ENCODE results near the gene DPP4.

DPP4 gene

DNA sequence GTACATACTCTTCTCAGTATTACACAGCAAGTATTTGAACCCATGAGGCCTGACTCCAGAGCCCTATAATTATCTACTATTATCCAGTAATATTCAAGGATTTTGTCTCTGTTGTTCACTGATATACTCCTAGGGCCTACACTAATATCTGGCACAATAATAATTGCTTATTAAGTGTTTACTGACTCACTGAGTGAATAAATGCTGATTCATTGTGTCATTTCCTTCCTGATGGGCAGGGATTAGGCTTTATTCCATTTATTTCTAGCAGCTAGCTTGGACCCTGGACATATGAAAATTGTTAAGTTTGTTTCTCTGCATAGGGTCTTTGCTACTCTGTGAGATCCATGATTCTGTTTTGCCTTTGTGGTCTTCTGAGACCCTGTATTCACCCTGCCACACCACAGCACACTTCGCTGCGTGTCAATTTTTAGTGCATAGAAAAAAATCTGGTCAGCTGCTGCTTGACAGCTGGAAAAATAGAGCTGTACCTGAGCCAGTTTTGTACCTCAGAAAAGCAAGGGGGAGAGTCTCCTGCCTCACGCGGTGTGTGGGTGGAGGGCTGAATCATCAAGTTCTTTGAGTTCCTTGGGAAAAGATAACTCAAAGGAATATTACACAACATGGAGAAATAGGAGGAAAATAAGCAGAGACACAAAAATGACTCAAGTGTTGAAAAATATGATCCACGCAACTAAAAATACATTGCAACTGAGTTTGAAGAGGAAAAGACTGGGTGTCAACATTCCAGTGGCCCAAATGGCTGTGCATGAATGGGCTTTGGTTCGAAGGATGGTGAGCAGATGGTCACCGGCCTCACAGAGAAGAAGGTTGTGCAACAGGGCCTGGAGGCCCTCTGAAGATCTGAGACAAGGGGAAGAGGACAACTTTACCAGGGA, 18.9 kb upstream of the DPP4 start:
- no peak overlapping the region for H3K27ac ChIP-seq
- TF ChIP-seq, protein P1, sequence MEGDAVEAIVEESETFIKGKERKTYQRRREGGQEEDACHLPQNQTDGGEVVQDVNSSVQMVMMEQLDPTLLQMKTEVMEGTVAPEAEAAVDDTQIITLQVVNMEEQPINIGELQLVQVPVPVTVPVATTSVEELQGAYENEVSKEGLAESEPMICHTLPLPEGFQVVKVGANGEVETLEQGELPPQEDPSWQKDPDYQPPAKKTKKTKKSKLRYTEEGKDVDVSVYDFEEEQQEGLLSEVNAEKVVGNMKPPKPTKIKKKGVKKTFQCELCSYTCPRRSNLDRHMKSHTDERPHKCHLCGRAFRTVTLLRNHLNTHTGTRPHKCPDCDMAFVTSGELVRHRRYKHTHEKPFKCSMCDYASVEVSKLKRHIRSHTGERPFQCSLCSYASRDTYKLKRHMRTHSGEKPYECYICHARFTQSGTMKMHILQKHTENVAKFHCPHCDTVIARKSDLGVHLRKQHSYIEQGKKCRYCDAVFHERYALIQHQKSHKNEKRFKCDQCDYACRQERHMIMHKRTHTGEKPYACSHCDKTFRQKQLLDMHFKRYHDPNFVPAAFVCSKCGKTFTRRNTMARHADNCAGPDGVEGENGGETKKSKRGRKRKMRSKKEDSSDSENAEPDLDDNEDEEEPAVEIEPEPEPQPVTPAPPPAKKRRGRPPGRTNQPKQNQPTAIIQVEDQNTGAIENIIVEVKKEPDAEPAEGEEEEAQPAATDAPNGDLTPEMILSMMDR (conservative IDR thresholded peaks at IDR 0.05), result no peak

DNA sequence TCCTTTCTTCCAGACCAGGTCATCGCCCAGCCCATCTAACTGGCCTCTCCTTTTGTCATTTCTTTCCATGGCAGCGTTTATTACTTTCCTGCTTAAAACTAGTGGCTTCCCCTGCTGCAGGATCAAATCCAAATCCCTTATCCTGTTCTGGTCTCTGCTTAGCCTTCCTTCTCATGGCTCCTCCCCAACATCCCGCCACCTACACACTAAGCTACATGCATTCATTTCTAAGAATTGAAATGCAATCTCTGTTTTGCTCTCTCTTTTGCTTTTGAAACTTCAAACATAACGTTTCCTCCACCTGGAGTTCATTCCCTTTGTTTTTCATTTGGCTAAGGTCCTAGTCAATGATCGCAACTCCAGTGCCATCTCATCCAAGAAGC, 18.0 kb upstream of the DPP4 start:
- no peak overlapping the region for H3K27ac ChIP-seq
- TF ChIP-seq, protein P1 (conservative IDR thresholded peaks at IDR 0.05), result no peak

DNA sequence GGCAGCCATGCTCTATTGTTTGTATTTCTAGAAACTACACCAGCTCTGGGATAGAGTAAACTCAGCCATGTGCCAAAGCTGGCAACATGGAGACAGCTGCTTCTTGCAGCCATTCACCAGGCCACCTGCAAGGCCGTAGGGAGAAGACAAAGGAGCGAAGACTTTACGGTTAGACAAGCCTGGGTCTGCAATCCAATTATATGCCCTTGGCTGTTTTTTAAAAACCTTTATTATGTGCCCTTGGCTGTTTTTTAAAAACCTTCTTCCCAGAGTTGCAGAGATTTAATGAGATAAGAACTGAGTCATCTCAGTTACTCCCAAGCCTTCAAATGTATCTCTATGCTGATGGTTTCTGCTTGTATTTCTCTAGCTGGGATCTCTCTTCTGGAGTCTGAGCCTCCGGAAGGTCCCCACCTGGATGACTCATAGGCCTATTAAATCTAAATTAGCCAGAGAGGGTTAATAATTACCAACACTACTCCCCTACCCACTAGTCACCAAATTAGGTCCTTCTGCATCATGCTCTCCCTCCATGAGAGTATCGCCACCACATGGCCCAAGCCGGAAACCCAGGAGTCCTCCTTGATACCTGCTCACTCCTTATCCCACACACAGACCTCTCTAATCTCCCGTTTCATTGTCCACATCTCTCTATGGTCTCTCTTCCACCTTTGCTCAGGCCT, 17.5 kb upstream of the DPP4 start:
- H3K27ac ChIP-seq, result no peak overlapping the region
- TF ChIP-seq, protein P1 (conservative IDR thresholded peaks at IDR 0.05), result no peak

DNA sequence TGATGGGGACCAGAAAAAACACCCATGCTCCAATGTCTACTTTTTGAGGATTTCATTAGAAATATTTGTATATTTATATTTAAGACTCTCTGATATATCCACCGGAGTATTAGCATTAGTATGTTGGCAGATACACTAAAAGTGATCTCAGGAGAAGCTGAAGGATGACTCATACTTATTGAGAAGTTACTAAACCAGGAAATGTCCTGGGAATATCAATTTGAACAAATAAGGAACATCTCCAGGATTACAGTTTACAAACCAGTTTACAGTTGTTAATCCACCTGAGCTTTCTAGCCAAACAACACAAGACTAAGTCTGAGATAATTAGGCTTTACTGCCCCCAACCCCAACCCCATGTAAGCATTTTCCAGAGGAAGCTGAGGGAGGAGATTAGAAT, 16.1 kb upstream of the DPP4 start:
- H3K27ac ChIP-seq, result peak overlapping the region; percentile 17; the same call in 1 of the 2 replicates
- TF ChIP-seq, protein P1 (conservative IDR thresholded peaks at IDR 0.05), result no peak

DNA sequence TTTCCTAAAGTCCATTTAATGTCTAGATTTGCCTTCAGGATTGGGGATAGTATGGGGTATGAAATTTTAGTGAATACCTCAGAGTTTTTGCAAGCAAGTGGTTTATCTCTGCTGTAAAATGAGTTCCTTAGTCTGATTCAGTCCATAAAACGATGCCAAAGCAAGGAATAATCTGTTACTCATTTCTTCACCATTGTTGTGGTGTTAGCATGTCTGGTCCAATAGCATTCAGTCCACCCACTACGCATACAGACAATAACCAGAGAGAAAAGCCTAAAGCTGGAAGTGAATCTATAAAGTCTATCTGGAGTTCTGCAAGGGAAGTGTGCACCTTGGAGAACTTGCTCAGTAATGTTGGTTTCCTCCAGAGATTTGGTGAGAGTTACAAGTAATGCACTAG, 12.9 kb upstream of the DPP4 start:
- H3K27ac ChIP-seq, result no peak overlapping the region
- TF ChIP-seq, protein P1 (conservative IDR thresholded peaks at IDR 0.05), result no peak

DNA sequence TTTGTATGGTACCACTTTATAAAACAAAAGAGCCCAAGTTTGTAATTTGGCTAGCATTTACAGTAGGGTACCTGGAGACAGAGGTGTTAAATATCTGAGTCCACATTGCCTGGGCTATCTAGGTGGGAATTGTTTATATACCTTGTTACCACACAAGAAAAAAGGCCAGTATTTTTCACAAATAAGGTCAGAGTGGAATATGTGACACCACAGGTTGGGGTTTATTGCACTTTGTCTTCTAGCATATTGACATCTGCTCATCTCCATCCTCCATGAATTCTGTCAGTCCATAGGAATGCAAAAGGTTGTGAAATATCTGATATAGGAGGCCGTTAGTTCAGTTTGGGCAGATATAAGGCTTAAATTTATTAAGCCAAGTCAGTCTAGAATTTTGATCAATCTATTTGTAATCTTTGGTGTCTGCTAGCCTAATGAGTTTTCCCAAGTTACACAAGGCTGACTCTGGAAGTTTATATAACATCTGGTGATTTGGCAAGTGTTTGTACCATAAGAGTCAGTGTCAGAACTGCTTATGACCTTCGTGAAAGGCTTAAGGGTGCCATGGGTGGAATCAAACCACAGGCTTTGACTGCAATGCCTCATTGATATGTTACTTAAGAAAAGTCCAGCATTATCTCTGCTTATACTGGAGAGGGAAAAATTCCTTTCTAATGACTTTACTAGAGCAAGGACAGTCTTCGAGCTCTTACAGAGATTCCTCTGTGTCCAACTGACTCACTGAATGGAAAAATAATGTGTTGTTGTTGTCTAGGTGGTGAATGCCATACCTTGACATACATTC, 11.3 kb upstream of the DPP4 start:
- TF ChIP-seq, protein P1 (conservative IDR thresholded peaks at IDR 0.05), result no peak
- peak overlapping the region; percentile 84 for H3K27ac ChIP-seq

DNA sequence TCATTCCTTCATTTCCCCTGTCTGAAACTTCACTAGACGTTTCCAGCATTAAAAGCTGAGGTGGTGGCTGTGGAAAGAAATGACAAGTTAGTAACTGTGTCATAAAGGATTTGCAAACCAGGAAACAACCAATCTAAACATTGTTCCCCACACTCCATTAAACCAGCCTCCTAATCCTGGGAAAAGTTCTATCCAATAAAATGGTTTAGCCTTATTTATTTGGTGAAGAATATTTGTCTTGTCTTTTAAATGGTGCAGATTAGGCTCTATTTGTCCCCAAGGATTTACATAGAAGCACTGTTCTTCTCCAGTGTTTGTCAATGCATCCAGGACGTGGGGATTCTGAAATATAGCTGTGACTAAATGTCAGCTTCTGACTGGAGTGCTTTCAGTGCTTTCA, 10.5 kb upstream of the DPP4 start:
- TF ChIP-seq, protein P1 (conservative IDR thresholded peaks at IDR 0.05), result no peak
- H3K27ac ChIP-seq, result peak overlapping the region; percentile 84
